Measurements from ENCODE around the gene NRXN3.

Gene NRXN3

DNA sequence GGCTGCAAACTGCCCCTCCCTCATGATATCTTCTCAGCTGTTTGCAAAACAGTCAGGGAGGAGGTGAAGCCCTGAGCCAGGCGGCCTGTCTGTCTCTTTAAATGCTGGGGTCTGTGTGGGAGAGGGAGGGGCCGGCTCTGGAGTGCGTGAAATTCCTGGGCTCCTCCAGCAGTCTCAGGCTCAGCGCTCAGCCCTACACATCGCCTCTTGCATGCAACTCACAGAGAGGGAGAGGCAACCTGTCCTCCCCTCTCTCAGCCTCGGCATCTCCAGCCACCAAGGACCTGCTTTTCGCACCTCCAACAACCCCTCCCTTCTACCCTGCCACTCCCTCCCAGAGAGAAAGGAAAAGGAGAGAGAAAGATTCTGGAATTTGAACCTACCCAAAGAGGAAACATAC lies at the start of gene NRXN3:
Gene NRXN3, plus strand, starts transcription at position 171 of the 400 bp plus-strand sequence. CDS start 72,721 bp downstream, outside the sequence.
- DNase-seq, result no peak

DNA sequence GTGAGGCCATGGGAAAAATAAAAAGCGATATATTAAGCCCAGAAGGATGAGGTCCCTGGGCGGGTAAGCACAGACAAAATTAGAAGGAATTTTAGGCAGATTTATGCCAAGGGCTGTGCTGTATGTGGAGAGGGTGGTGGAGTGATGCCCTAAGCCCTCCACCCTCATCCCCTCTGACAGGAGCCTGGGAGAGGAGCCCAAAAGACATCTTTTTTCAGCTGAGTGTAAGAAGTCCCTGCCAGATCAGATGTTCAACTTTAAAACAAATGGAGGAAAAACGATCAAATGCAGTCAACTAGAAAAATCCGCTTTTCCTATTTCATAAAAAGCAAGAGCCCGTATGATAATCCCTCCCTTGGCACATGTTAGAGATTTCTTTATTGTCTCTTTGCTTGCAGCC lies 47.7 kb upstream of the NRXN3 start:
- DNase-seq, result no peak

DNA sequence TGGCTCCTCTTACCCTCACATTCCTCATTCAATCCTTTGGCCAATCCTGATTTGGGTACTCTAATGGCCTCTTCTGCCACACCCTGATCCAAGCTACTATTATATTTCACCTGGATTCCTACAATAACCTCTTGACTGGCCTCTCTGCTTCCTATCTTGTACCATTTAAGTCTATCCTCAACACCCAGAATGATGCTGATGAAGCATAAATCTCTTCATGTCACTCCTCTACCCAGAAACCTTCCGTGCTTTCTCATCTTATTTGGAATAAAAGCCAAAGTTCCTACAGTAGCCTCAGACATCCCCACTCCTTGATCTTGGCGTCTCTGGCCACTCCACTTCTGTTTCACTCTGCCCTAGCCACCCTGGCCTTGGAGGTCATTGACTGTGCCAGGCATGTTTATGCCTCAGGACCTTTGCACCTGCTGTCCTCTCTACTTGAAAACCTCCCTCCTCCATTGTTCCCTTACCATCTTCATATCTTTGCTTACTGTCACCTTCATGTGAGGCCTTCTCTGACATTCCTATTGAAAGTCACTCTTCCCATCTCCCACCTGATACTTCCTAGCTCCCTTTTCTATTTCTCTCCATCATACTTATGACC lies 46.4 kb upstream of the NRXN3 start:
- no peak for DNase-seq

DNA sequence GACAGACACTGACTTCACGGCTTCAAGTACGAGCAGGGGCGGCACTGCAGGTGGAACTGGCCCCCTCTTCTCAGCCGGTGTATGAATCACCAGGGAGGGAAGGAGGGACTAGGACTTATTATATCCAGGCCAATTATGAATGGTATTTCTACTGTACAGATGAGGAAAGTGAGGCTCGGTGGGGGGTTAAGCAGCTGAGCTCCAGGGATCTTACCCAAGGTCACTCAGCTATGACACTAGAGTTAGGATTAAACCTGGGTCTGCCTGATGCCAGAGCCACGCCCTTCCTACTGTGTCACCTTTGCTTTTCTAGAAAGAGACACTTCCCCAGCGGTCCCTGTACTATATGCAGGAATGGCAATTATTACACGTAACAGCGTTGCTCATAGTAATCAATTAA lies 42.2 kb upstream of the NRXN3 start:
- DNase-seq, result no peak

DNA sequence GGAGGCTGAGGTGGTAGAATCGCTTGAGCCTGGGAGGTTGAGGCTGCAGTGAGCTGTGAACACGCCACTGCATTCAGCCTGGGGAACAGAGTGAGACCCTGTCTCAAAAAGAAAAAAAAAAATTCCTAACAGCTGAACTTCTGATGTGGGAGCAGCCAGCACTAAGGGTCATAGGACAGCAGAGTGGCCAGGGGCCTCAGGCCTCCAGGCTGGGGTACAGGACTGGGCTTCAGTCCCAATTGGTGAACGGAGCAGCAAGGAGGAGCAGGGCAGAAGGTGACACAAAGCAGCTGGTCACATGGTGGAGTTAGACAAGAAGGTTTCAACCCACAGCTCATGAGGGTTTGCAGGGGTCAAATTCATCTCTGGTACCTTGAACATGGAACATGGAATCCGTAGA lies 40.8 kb upstream of the NRXN3 start:
- DNase-seq, result no peak

DNA sequence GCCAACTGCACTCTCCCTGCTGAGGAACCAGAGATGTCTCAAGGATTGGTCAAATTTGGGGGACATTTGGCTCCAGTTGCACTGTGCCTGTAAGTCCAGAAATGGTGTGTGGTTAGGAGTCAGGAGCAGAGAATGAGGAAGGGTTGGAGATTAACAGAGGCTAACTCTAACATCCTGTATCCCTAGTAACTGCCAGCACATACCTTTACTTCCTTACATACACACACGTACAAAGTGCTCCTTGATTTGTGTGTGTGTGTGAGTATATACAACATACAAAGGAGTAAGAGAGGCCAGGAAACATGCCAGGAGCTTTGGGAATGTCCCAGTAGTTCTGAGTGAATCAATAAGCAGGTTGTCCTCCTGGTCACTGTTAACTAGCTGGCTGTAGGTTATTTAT lies 39.8 kb upstream of the NRXN3 start:
- DNase-seq, result no peak

DNA sequence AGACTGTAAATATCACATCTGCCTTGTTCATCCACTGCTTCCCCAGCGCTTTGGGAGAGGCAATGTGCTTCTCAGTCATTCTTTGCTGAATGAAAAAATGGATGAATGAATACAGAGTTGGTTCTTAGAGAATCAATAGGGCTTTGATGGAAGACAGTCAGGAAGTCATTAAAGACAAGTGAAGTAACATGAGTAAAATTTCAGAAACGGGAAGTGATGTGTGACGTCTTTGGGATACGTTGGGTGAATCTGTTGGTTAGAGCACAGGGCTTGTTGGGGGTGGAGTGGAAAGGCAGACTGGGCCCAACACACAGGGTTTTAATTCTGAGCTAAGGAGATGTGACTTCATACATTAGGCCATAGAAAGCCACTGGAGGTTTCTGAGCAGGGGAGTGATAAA lies 39.0 kb upstream of the NRXN3 start:
- no peak for DNase-seq

DNA sequence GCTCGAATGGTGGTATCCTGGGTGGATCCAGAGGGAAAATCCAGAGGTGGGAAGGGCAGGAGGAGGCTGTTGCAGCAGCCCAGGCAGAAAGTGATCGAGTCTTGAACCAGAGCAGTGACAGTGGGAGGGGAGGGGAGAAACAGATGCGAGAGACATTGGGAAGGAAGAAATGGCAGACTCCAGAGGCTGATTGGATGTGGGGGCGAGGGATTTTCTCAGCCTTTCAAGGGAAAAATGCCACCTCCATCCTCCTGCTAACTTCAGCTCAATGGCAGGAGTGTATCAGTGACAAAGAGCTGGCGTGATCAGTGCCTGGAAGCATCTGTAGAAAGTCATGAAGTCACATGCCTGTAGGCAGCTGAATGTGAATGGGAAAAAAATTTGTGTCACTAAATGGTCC lies 38.6 kb upstream of the NRXN3 start:
- no peak for DNase-seq

DNA sequence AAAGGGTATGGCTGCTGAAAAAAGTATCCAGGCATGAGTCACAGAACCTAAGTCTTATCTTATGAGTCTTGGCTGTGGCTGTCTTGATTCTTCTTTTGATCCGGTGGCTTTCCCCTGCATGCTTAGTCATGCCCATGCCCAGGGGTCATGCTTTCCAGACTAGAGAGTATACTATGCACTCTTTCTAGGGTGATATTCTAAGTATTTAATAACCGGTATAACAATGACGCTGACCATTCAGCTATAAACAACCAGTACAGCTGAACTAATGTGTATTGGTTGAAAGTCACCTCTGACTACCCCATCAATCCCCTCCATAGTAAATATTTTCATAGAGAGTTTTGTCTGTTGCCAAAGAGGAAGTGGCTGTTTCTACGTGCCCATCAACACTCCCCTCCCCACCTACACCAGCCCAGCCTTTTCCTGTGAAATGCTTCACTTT lies 34.7 kb upstream of the NRXN3 start:
- no peak for DNase-seq

DNA sequence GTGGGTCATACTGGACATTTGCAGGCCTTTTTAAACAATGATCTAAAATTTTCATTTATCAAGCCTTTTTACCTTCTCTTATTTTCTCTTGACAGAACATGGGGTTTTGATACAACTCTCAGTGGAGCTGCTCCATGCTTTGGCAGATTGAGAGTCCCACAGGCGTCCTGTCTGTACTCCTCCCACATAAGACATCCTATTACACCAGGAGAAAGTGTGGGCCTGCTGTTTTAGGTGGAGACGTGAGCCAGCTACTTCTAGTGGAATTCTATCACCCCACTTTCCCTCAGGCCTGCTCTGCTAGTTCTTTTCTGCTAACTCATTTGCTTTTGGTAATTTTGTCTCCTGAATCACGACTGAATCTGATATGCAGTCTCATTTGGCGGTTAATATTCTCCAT lies 33.5 kb upstream of the NRXN3 start:
- no peak for DNase-seq

DNA sequence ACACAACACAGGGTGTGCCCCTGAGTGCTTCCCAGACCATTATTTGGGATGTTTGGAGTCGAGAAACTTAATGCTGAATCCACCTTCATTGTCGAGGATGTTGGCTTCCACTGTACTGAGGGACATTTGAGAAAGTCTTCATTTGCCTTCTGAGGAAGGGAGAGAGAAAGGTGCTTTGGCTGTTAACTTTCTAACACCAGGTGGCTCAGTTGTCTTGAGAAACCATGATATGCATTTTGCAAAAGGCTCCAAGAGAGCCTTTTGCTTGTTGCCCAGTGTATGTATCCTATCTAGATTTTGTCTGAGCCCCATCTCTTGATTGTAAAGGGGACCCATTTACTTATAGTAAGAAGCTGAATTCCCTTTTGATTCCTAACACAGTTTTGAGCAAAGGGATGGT lies 28.6 kb upstream of the NRXN3 start:
- no peak for DNase-seq

DNA sequence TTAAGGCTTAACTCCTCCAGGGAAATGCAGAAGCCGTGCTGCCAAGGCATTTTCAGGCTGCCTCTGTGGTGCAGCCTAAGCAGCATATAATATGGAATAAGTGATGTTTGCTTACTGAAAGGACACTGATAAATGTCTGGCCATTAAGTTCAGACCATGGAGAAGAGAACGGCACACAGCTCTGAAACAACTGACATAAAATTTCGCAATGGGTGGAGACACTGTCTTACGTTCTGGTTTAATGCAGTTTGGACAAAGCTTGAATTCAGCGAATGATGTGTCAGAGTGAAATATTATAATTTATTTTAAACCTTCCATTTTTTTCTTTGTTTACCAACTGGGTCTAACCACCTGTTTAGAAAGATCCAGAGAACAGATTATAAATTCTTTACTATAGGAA lies 27.2 kb upstream of the NRXN3 start:
- no peak for DNase-seq

DNA sequence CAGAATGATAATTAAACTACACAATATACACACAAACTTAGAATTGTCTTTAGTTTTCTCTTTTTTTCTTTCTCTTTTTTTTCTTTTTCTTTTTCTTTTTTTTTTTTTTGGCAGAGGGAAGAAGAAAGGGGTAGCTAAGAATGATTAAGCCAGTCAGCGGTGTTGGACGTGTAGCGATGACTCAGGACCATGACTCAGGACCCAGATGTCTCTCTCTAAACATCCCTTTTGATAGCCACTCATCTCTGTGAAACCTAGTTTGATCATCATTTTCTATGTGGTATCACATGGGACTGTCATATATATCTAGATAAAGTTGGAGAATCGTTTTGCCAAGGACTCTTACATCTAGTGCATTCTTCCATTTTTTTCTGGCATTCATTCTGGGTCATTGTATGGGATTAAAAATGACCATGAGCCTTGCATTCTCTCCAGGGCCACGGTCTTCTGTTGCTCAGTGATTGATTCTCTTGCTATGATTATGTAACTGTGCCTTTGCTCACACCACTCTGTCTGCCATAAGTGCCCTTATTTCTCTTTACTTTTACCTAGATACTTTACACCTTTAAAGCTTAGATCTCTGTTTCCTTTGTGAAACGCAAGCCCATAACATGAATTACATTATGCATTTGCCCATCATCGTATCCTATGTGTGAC lies 26.6 kb upstream of the NRXN3 start:
- DNase-seq, result no peak

DNA sequence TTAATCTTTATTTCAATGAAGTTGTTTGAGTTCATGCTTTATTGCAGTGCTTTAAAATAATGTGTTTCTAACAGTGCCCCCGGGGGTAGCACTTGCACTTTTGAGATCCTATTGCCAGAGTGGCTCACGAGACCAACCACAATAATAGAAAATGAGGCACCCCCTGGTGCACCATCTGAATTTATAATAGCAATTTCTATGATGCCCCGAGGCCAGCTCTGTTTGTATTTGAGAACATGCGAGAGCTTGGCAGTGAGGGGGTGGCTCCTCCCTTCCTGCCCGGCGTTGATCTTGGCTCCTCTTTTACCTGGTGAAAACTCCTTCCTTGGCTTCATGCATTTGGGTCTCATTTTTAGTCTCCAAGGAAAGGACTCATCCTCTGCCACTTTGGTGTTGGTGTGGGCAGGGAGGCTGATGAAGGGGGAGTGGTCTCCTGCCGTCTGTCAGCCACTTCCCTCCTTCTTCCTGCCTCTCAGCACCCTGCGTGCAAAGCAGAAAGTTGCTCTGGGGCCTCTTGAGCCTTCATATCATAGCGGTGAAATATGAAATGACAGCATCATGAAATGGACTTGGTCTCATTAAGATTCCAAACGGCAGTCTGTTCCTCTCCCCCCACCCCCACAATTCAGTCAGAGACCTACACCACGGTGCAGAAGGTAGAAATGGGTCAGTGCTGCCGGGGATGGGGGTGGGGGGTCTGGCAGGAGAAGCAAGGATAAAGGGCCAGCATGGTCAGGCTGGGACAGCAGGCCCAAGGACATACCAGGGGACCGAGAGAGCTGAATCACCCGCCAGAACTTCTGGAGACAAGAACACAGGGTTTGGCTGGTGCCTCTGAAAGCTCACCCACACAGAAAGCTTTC lies 17.7 kb upstream of the NRXN3 start:
- no peak for DNase-seq

DNA sequence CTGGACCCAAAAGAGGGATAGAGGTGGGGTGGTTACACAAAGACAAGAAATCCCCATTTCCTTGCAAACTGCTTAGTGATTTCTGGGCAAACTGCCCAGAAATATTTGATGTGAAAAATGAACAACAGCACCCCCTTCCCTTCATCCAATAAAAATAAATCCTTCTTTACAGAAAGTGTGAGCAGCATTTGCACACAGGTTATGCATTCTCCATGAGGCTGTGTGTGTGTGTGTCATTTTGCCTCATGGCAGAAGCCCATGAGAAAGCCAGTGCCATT lies 17.2 kb upstream of the NRXN3 start:
- no peak for DNase-seq

DNA sequence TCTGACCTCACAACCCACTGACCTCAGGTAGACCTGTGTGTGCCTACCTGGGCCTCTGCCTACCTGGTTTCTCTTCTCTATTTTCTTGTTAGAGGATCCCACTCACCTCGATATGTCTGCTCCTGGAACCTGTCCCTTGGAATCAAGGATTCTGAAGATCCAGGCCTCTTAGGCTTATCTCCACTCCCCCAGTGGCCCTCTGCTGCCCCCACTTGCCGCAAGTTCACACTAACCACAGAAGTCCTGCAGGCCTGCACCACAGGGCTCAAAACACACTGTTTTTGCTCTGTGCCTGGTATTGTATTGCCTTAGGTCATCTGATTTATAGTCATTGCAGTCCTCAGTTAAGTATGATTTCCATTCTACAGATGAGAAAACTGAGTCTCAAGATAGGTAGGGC lies 15.3 kb upstream of the NRXN3 start:
- DNase-seq, result no peak

DNA sequence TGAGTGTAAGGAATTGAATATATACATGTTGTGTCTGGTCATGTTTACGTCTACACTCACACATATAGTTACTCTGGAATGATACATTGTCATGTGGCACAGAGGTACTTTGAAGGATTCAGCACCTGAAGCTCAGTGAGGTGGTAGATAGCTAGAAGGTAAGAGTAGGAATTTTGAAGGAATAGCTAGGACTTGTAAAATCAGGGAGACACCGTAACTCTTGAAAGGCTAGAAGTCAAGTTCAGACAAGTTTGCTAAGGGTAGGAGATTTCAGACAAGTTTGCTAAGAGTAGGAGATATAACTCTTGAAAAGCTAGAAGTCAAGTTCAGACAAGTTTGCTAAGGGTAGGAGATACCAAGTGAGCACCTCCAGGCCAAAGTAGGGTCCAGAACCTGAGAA lies 14.0 kb upstream of the NRXN3 start:
- no peak for DNase-seq

DNA sequence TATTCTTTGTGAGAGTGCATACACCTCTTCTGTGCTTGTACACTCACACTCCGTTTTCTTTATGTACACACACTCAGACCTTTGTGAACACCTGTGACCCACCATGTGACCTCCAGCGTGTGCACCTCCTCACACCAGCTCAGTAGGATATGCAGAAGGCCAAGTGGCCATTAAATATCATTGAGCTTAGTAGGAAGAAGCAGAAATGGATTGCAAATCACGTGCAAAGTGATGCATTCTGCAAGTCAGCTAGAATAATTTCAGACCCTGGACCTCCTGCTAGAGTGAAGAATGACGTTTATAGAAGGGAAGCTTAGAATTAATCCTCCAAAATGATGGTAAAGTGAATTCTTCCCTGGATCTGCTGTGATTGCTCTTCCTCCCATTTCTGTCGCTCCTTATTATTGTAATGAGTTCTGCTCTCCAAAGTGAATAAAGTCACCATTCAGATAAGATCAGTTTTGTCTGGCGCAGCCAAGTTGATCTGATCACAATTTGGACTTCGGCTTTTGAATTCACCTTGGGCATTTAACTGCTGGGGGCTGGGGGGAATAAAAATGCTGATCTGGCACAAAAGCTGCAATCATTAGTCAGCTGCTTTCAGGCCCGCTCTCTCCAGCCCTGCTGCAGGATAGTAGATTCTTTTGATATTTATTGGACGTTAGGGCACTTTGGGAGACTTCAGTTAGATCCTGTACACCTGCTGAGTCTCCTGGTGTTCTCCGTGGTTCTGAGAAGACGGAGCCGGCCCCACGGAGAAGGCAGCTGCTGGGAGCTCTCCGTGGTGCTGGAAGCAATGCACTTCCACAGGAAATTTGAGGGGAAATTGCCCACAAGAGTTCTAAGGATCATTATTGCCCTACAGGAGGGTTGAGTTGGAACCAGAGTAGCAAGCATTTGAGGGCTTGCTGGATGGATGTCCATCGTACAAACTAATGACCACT lies 12.4 kb upstream of the NRXN3 start:
- no peak for DNase-seq

DNA sequence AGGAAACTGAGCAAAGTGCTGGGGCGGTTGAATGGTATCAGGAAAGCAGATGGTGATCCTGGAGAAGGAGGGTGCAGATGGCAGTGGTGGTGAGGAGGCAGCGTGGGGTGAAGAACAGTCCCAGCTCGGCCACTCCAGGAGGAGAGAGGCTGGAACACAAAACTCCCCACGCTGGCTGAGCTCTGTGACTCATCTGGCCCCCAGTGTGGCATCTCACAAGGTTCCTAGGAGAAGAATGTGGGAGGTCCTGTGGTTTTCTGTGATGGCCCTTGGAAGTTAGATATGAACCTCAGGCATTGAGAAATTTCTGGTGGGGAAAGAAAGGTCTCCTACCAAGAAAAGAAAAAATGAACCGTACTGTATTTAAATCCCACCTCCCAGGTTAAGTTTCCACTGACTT lies 8.0 kb upstream of the NRXN3 start:
- DNase-seq, result no peak

DNA sequence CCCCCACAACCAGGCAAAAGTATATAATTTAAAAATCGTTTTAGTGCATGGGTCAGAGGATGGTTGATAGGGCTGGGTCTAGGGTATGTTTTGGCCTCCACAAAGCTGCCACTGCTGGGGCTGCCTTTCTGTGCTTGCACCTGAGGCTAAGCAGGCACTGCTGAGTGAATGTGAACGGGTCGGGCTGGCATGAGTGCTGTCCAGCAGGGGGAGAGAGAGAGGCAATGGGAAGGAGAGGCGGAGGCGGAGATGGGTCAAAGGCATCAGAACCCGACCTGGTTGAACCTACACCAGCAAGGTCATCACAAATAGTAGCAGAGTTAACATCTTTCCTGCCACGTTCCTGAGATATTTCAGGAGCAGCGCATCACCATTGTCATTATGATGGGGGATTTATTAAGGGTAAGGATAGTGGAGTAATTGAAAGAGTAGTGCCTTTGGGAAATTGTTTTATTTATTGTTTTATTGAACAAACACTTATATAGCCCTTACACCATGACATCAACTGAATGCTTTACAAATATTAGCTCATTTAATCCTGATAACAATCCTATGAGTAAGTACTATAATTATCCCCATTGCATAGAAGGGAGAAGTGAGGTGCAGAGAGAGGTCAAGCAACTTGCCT lies 5.8 kb upstream of the NRXN3 start:
- DNase-seq, result no peak

DNA sequence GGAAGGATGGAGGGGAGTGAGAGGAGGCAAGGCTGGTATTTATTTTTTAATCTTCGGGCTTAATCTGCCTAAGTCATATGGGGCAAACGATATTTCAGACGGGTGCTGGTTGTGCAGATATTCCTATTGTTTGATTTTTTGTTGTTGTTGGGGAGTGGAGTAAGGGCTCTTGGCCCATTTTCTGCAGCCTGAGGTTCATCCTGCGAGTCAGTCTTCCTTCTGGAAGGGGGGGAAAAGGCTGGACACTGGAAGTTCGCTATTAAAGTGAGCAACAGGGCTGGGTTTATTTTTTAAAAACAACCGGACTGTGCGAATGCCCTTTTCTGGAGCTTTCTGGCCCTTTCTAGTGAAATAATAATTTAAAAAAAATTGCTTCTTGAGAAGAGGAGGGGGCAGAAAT lies 2.3 kb downstream of the NRXN3 start:
- no peak for DNase-seq

DNA sequence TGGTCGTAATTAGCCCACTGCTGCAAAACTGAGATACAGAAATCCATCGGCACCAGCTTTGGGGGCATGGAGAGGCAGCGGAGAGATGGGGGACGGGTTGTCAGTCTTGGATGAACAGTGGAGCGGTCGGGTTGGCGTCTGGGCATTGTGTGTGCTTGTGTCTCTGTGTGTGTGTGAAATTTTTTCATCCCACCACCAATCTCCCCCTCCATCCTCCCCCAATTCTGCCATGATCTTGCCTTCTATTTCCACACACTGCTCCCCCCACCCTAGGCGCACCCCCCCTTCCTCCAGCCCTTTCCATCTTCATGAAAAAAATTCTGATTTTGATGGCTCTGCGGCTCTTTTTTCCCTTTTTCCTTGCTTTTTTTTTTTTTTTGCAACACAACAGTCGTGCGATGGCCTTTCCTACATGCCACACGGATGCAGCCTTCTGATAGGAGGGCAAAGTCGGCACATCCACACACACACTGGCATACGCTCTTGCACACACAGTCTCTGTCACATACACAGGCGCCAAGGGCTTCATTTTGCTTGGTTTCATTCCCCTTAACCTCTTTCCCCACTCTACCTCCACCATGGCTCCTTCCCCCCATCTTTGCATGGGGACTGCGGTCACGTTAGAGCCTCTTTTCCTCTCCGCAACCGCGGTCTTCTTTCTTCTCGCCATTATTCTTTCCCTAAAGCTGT lies 3.3 kb downstream of the NRXN3 start:
- no peak for DNase-seq
